Daoy (cell line): ENCODE data around the gene SAMD8. TPM values are rescaled to one million over a fixed set of nuclear protein-coding genes. Genes with fewer than 3 reads are reported as not detected.
"Not testable (repeated sequence)": the region's sequence is repeated elsewhere in the genome, so short reads cannot be mapped to it uniquely, and the experiment has no call there.

ENCODE experiments used
- DNase-seq: peaks from one replicate; pipeline ENCODE4 v3.0.0-alpha.2; 2015; ENCODE audit warnings: low read depth
- total RNA-seq: library from RNA; depleted of rRNA; stranded (reverse); fragments of >200 nt; shearing (Covaris generic); gene quantifications from 2 replicates; pipeline ENCODE4 v1.2.3, GENCODE V29; 2014

Gene SAMD8
- total RNA-seq, 1 experiment from 2014 or later: 8.7 TPM

DNA sequence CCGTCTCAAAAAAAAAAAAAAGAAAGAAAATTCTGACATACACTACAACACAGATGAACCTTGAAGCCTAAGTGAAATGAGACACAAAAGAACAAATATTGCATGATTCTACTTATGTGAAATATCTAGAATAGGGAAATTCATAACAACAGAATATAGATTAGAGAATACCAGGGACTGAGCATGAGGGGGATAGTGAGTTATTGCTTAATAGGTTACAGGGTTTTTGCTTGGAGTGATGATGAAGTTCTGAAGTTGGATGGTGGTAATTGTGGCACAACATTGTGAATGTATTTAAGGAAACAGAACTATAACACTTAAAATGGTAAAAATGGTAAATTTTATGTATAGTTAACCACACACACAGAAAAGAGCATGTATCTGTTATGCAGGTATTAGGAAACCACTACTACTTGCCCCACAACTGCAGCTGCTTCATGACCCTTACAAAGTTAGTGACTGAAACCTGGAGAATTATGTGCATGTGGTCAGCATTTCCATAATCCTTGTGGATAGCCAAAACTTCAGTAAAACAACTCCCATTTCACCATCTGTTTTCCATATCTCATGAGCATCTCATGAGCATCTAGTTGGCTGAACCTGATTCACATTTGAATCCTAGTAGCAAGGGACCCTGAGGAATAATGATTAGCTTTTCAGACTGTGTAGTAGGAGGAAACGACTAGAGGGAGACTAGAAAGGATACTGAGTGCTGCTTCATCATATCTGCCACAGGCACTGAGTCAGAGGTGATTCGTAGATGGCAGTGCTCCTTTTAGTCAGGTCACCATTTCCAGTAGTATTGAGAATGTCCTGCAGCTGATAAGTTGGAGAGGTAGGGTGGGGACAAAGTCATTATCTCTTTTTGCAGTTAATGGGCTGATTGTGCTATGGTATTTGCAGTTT is 26.3 kb downstream of the SAMD8 start:
- peak; percentile 32 for DNase-seq

DNA sequence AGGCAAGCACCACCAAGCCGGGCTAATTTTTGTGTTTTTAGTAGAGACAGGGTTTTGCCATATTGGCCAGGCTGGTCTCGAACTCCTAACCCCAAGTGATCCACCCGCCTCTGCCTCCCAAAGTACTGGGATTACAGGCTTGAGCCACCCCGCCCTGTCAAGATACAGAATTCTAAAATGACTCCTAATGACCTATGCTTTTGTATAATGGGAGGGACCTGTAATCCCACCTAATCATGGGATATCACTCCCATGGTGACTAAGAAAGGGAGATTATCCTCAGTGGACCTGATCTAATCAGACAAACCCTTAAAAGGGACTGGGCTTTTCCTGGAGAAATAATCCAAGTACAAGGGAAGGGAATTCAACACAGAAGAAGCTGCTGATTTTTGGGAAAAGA is 28.8 kb downstream of the SAMD8 start:
- no peak for DNase-seq

DNA sequence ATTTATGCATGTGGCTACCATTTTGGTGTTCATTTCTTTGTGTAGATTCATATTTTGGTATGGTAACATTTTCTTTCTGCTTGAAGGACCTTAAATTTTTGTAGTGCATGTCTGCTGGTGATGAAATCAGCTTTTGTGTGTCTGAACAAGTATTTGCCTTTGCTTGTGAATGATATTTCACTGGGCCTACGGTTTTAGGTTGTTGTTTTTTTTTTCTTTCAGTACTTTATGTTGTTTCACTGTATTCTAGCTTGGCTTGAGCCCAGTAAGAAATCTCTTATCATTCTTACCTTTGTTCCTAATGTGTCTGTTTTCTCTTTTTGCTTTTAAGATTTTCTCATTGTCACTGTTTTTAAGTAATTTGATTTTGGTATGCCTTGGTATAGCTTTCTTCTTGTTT is 31.9 kb downstream of the SAMD8 start:
- DNase-seq: no peak

DNA sequence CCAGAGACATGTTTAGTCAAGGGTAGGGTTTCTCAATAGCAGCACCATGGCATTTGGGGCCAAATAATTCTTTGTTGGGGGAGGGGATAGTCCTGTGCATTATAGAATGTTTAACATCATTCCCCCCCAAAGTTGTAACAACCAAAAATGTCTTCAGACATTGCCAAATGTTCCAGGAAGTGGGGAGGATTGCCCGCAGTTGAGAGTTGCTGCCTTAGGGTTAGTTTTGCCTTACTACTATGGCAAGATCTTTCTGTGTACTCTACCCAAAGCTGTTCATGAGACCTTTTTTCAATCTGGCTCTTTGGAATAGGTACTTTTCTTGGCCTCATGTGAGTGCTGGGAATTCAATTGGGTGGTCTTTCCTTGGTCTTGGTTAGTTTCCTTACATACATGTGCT is 34.1 kb downstream of the SAMD8 start:
- DNase-seq: no peak

DNA sequence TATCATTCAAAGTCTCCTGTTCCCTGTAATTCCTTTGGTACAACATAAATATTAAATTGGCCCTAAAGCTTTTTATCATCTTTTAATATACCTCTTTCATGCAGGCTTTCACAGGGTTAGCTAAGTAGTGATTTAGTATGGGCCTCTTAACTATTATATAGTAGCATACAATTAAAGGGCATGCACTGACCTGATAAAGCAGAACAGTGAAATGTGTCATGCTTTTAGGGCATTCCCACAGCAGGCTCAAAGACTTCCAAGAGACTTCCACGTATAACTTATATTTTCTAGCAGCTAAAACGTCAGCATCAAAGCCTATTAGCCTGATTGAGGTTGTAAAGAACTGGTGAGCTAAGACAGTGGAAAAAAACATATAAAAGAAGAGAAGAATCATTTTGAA is 35.3 kb downstream of the SAMD8 start:
- DNase-seq: no peak

GRCh38 chr10:75150656-75151055 is 39.2 kb downstream of the SAMD8 start:
- no peak for DNase-seq

GRCh38 chr10:75159519-75159918 is 48.1 kb downstream of the SAMD8 start:
- peak; percentile 4 for DNase-seq

DNA sequence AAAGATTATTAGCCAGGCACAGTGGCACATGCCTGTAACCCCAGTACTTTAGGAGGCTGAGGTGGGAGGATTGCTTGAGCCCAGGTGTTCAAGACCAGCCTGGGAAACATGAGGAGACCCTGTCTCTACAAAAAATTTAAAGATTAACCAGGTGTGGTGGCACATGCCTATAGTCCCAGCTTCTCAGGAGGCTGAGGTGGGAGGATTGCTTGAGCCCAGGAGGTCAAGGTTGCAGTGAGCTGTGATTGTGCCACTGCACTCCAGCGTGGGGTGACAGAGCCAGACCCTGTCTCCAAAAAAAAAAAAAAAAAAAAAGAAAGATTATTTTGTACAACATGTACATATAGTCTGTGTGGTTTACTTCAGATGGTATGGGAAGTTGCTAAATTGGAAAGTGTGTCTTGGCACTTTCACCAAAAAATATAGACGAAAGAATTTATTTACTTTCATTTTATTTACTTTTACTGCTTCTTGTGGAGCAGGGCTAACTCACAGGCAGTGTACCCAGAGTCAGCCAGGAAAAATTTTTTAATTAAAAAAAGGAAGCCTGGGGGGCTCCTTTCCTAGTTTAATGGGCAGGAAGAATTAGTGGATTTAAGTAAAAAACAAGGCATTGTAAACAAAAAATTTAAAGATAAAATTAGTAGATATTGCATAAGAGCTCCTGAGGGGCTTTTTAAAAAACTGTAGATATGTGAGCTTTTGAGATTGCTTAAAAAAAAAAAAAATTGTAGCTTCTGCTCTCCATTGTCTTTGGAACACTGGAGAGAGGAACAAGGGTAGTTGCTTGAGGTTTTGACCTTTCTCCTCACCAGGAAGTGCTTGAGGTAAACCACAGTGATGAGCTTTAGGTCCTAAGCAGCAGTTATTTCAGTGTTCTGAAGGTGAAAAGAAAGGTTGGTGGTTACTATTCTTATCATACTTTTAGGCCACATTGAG is 54.5 kb downstream of the SAMD8 start:
- no peak for DNase-seq

DNA sequence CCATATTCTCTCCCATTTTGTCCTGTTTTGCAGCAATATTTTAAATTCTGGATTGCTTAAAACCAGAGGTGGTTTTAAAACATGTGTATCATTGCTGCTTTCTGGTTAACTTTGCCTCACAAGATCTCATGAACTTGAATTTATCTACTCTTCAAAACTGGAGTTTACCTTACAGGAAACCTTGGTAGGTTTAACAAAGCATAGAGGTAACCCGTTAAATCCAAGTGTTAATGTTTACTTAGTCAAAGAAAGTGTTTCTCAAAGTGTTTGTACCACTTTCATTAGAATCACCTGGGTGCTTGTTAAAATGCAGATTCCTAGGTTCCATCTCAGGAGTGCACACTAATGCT is 55.1 kb downstream of the SAMD8 start:
- DNase-seq: no peak

DNA sequence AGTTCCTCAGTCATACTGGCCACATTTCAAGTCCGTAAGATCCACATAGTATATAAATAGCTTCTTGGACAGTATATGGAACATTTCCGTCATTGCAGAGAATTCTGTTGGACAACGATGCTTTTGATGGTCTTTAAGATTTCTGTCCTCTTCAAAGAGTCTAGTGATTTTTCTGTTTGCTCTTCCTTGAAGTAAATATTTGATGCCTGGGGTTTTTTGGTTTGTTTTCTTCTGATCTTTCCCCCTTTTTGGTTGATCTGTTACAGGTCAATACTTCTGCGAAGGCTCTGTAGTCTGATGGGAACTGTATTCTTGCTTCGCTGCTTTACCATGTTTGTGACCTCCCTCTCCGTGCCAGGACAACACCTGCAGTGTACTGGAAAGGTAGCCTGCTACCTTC is 56.8 kb downstream of the SAMD8 start:
- DNase-seq: no peak

- DNase-seq: no peak
These were observed 58.8 kb downstream of the SAMD8 start for GRCh38 chr10:75170215-75170614.

- DNase-seq: no peak
These were observed 63.6 kb downstream of the SAMD8 start for GRCh38 chr10:75175046-75175445.

DNA sequence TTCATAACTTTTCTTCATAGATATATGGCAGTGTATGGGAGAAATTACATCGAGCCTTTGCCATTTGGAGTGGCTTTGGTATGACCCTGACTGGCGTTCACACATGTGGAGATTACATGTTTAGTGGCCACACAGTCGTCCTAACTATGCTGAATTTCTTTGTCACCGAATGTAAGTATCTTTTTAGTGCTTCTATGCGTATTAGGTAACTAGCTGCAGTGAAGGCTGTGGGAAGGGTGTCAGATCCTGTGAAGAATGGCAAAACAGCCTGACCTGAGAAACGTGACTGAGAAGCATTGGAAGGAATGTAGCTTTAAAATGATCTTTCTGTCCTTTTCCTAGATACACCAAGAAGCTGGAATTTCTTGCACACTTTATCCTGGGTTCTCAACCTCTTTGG is 64.6 kb downstream of the SAMD8 start:
- DNase-seq: no peak

- no peak for DNase-seq
These were observed 65.3 kb downstream of the SAMD8 start for GRCh38 chr10:75176736-75177135.

DNA sequence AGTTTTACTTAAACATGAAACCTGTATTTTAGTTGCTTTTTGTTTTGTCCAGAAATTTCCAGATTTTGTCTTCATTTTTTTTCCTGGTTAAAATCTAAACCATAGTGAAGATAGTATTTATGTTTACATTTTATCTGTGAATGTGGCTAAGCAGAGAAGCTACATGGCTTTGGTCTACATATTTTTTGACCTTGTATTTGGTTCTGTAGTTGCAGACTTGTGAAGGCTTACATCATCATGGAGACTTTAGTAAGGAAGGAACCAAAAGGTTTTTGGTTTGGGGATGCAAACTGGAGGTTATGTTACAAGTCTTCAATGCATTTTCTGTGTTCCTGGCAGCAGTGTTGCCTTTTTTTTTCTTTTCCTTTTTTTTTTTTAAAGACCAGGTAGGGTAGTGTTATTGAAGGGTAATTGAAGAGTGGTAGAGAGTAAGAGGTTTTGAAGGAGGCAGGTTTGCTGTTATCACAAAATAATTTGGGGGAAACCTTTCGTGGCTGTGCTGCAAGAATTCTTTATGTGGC is 68.3 kb downstream of the SAMD8 start:
- no peak for DNase-seq

- no peak for DNase-seq
These were observed 69.1 kb downstream of the SAMD8 start for GRCh38 chr10:75180592-75180991.

- no peak for DNase-seq
These were observed 69.6 kb downstream of the SAMD8 start for GRCh38 chr10:75181073-75181472.

GRCh38 chr10:75186310-75186709 is 74.9 kb downstream of the SAMD8 start:
- DNase-seq: no peak

GRCh38 chr10:75187961-75188426 is 76.5 kb downstream of the SAMD8 start:
- DNase-seq: peak; percentile 51

GRCh38 chr10:75188522-75188921 is 77.1 kb downstream of the SAMD8 start:
- not testable (repeated sequence) for DNase-seq

- no peak for DNase-seq
These were observed 78.0 kb downstream of the SAMD8 start for GRCh38 chr10:75189266-75190096.
